K562 (cell line): ENCODE data around the gene CCDC174. TPM values are rescaled to one million over a fixed set of nuclear protein-coding genes. Genes with fewer than 3 reads are reported as not detected.

Experiments used
- CXXC5 ChIP-seq: fragments of 250-450 bp; sonication (Bioruptor Pico); IDR thresholded peaks from 2 replicates; pipeline ENCODE4 v1.8.0; 2022; ENCODE audit warnings: inconsistent platforms, mild to moderate bottlenecking, moderate library complexity
- FOXJ3 ChIP-seq: sonication (generic); formaldehyde crosslinking; IDR thresholded peaks from 2 replicates; pipeline ENCODE4 v1.4.0; 2020; ENCODE audit warnings: mild to moderate bottlenecking, missing genetic modification reagents
- KAT2B ChIP-seq: IDR thresholded peaks from one replicate; pipeline ENCODE4 v1.6.1; 2012; ENCODE audit warnings: low read depth, mild to moderate bottlenecking, control low read depth, inconsistent platforms, low read length, moderate library complexity
- KAT7 ChIP-seq: sonication (generic); formaldehyde crosslinking; IDR thresholded peaks from 2 replicates; pipeline ENCODE4 v1.8.0; 2022; ENCODE audit warnings: missing genetic modification reagents, mild to moderate bottlenecking, borderline replicate concordance
- POLR2G ChIP-seq: fragments of 200-400 bp; formaldehyde crosslinking; IDR thresholded peaks from 2 replicates; pipeline ENCODE4 v1.6.1; 2017; ENCODE audit warnings: low read depth, mild to moderate bottlenecking, antibody characterized with exemption, low read length, moderate library complexity
- SMC3 ChIP-seq: conservative IDR thresholded peaks from 2 replicates; pipeline ENCODE4 v1.6.1; 2011; ENCODE audit warnings: low read depth, low read length, improper control_type of control experiment; ENCODE audit not compliant: insufficient read depth
- ZBTB17 ChIP-seq: fragments of 450-650 bp; formaldehyde crosslinking; IDR thresholded peaks from 2 replicates; pipeline ENCODE4 v1.4.0; 2020; ENCODE audit warnings: mild to moderate bottlenecking
- ZNF12 ChIP-seq: sonication (generic); formaldehyde crosslinking; IDR thresholded peaks from 2 replicates; pipeline ENCODE4 v1.4.0; 2020; ENCODE audit warnings: mild to moderate bottlenecking, missing genetic modification reagents
- polyA plus RNA-seq, 8 experiments: library from polyadenylated mRNA; depleted of rRNA in 4 of 8; stranded (reverse) in 5 of 8; unstranded in 3 of 8; fragments of >200 nt; fragmentation: Nextera tagmentation in 2 of 8; fragmentation: Illumina TruSeq in 1 of 8; extraction: Ambion mirVana in 2 of 8; extraction: Trizol in 1 of 8; gene quantifications; 2 replicates each; pipeline versions ENCODE4 v1.2.1 to v1.2.3, GENCODE V29; 2011 to 2014; ENCODE audit warnings: inconsistent platforms in 1 of 8, missing spikeins in 1 of 8
- total RNA-seq, 7 experiments: library from RNA; depleted of rRNA in 6 of 7; stranded (reverse); fragments of >200 nt in 6 of 7; fragmentation: Illumina TruSeq in 2 of 7; extraction: Trizol in 2 of 7; gene quantifications; 2 replicates each; pipeline versions ENCODE4 v1.2.1 to v1.2.3, GENCODE V29; 2011 to 2021; ENCODE audit warnings: low replicate concordance in 1 of 7
- TF ChIP-seq, protein P1 (sequence below): fragments of 250-450 bp; sonication (Bioruptor Pico); IDR thresholded peaks from 2 replicates; pipeline ENCODE4 v1.8.0; 2021; ENCODE audit warnings: moderate library complexity, mild to moderate bottlenecking, inconsistent platforms
- TF ChIP-seq, protein P2 (sequence below), 2 experiments: IDR thresholded peaks in 1 of 2; conservative IDR thresholded peaks in 1 of 2; 2 replicates each; pipeline ENCODE4 v1.6.1; 2016; ENCODE audit warnings: low read depth in 2 of 2, mild to moderate bottlenecking in 1 of 2, missing compliant biosample characterization in 1 of 2, missing genetic modification characterization in 1 of 2, moderate library complexity in 1 of 2
- TF ChIP-seq, protein P3 (sequence below), 2 experiments: fragments of 450-650 bp in 1 of 2; sonication (generic) in 1 of 2; formaldehyde crosslinking in 1 of 2; IDR thresholded peaks; 2 replicates each; pipeline versions ENCODE4 v1.7.1 to v1.9.0; 2016 to 2022; ENCODE audit warnings: inconsistent platforms in 1 of 2, mild to moderate bottlenecking in 1 of 2, missing genetic modification reagents in 1 of 2
- TF ChIP-seq, protein P4 (sequence below): fragments of 250-450 bp; sonication (Bioruptor Pico); IDR thresholded peaks from 2 replicates; pipeline ENCODE4 v1.8.0; 2021; ENCODE audit warnings: borderline replicate concordance, mild to moderate bottlenecking, moderate library complexity; ENCODE audit not compliant: poor library complexity, severe bottlenecking

CCDC174 gene
- total and polyA plus RNA-seq, 9 of the 15 experiments (the other 6 are each of a cell fraction or from before 2014, with no cell fraction given), result 7.4 to 41.0 (median 28.5) TPM

DNA sequence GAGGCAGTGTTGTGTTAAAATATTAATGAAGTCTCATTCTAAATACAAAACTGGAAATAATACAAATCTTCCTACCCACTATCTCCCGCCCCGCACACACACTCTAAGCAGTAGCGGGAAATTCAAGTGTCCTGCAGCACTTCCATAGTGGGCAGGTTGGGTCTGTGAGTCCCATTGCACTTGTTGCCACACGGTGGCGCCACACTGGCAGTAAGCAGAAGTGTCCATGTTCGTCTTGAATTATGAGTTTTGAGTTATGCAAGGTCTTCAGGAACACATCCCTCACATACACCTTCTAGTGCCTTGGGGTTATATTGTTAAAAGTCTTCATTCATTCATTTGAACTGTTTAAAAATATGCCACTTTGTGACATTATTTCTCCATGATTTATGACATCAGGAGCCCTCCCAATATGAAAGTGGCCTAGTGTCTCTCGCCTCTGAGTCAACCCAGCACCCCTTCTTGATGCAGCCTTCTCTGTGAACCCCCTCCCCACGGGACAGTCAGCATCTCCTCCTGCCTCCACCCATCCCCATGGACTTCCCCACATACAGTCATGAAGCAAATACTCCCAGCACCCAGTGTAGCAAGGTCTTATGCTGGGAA is 17.6 kb upstream of the CCDC174 start (continued):
- TF ChIP-seq, protein P1, sequence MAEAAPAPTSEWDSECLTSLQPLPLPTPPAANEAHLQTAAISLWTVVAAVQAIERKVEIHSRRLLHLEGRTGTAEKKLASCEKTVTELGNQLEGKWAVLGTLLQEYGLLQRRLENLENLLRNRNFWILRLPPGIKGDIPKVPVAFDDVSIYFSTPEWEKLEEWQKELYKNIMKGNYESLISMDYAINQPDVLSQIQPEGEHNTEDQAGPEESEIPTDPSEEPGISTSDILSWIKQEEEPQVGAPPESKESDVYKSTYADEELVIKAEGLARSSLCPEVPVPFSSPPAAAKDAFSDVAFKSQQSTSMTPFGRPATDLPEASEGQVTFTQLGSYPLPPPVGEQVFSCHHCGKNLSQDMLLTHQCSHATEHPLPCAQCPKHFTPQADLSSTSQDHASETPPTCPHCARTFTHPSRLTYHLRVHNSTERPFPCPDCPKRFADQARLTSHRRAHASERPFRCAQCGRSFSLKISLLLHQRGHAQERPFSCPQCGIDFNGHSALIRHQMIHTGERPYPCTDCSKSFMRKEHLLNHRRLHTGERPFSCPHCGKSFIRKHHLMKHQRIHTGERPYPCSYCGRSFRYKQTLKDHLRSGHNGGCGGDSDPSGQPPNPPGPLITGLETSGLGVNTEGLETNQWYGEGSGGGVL (CRISPR knock-in tag), result no peak
- TF ChIP-seq, protein P2, sequence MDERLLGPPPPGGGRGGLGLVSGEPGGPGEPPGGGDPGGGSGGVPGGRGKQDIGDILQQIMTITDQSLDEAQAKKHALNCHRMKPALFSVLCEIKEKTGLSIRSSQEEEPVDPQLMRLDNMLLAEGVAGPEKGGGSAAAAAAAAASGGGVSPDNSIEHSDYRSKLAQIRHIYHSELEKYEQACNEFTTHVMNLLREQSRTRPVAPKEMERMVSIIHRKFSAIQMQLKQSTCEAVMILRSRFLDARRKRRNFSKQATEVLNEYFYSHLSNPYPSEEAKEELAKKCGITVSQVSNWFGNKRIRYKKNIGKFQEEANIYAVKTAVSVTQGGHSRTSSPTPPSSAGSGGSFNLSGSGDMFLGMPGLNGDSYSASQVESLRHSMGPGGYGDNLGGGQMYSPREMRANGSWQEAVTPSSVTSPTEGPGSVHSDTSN (CRISPR knock-in tag; IDR thresholded peaks at IDR 0.05; ENCODE audit: low read depth), result no peak
- TF ChIP-seq, protein P2 (tag; conservative IDR thresholded peaks at IDR 0.05; ENCODE audit: low read depth), result peak; percentile 91
- TF ChIP-seq KAT7 (CRISPR knock-in tag) (no peak), ZBTB17 (no peak), FOXJ3 (CRISPR knock-in tag) (no peak), ZNF12 (CRISPR knock-in tag) (no peak), CXXC5 (no peak), KAT2B (no peak), POLR2G (no peak), SMC3 (peak; percentile 93)
- TF ChIP-seq, protein P3, sequence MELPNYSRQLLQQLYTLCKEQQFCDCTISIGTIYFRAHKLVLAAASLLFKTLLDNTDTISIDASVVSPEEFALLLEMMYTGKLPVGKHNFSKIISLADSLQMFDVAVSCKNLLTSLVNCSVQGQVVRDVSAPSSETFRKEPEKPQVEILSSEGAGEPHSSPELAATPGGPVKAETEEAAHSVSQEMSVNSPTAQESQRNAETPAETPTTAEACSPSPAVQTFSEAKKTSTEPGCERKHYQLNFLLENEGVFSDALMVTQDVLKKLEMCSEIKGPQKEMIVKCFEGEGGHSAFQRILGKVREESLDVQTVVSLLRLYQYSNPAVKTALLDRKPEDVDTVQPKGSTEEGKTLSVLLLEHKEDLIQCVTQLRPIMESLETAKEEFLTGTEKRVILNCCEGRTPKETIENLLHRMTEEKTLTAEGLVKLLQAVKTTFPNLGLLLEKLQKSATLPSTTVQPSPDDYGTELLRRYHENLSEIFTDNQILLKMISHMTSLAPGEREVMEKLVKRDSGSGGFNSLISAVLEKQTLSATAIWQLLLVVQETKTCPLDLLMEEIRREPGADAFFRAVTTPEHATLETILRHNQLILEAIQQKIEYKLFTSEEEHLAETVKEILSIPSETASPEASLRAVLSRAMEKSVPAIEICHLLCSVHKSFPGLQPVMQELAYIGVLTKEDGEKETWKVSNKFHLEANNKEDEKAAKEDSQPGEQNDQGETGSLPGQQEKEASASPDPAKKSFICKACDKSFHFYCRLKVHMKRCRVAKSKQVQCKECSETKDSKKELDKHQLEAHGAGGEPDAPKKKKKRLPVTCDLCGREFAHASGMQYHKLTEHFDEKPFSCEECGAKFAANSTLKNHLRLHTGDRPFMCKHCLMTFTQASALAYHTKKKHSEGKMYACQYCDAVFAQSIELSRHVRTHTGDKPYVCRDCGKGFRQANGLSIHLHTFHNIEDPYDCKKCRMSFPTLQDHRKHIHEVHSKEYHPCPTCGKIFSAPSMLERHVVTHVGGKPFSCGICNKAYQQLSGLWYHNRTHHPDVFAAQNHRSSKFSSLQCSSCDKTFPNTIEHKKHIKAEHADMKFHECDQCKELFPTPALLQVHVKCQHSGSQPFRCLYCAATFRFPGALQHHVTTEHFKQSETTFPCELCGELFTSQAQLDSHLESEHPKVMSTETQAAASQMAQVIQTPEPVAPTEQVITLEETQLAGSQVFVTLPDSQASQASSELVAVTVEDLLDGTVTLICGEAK (IDR thresholded peaks at IDR 0.05), result no peak
- TF ChIP-seq, protein P3 (CRISPR knock-in tag; IDR thresholded peaks at IDR 0.05), result no peak
- TF ChIP-seq, protein P4, sequence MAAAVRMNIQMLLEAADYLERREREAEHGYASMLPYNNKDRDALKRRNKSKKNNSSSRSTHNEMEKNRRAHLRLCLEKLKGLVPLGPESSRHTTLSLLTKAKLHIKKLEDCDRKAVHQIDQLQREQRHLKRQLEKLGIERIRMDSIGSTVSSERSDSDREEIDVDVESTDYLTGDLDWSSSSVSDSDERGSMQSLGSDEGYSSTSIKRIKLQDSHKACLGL (CRISPR knock-in tag), result no peak
